K562 (cell line): ENCODE data around the gene TBRG4. TPM values are rescaled to one million over a fixed set of nuclear protein-coding genes. Genes with fewer than 3 reads are reported as not detected.
A peak's percentile ranks its signal among the peaks of the same experiment; 100 is the strongest.

Experiments used
- ATAC-seq: fragments of 200-7000 bp; cut with Tn5 transposase; 3 replicates; pipeline ENCODE4 v1.9.1; 2020; ENCODE audit warnings: moderate library complexity
- BruUV-seq: library from RNA; stranded (reverse); fragments of 400-500 nt; replicated peaks from 2 replicates; lab custom pipeline; 2021; lab: Mats Ljungman, UMichigan
- CTCF ChIA-PET: fragments of 300-600 bp; formaldehyde crosslinking; extraction: SDS; loops from one replicate; lab custom pipeline; 2021; ENCODE audit warnings: low intra/inter-chr PET ratio; lab: Yijun Ruan, JAX
- POLR2A ChIA-PET: fragments of 300-600, 350-650 bp; sonication (Branson Sonifier 250); formaldehyde crosslinking; extraction: SDS; loops from one replicate; lab custom pipeline; 2021; ENCODE audit warnings: antibody characterized with exemption, inconsistent platforms; lab: Yijun Ruan, JAX
- DNase-seq, 4 experiments: peaks; one replicate each; pipeline versions ENCODE4 v3.0.0 to v3.0.0-alpha.2; 2011 to 2018; ENCODE audit warnings: low spot score in 3 of 4, mixed read lengths in 3 of 4; ENCODE audit errors: extremely low read depth in 1 of 4
- FAIRE-seq: peaks from 2 replicates; lab custom pipeline; 2011; peaks lifted over from hg19 to GRCh38; lab: Jason Lieb, UNC
- H2AFZ ChIP-seq: 2 replicates; pipeline ENCODE4 v1.6.0; 2011; ENCODE audit warnings: low read depth, low read length, control low read depth, inconsistent platforms
- H3K27ac ChIP-seq: fragments of 200-600 bp; 3 replicates; pipeline ENCODE4 v1.8.0; 2011; ENCODE audit warnings: low read depth, mild to moderate bottlenecking, control low read depth, inconsistent platforms, low read length, moderate library complexity, mixed read lengths; ENCODE audit errors: extremely low read depth
- H3K27me3 ChIP-seq, 2 experiments: fragments of 300-600 bp in 1 of 2; 2 replicates in 1 of 2; 3 replicates in 1 of 2; pipeline versions ENCODE4 v1.6.0 to v1.8.0; 2011; ENCODE audit warnings: inconsistent platforms in 2 of 2, low read length in 2 of 2, mild to moderate bottlenecking in 1 of 2, mixed read lengths in 1 of 2, moderate library complexity in 1 of 2; ENCODE audit not compliant: control insufficient read depth in 2 of 2, insufficient read depth in 2 of 2
- H3K36me3 ChIP-seq: fragments of 300-600 bp; 3 replicates; pipeline ENCODE4 v1.8.0; 2011; ENCODE audit warnings: mild to moderate bottlenecking, low read length, inconsistent platforms; ENCODE audit not compliant: control insufficient read depth, insufficient read depth
- H3K4me1 ChIP-seq, 2 experiments: fragments of 200-600 bp in 1 of 2; replicated peaks in 1 of 2; 2 replicates in 1 of 2; 3 replicates in 1 of 2; pipeline versions ENCODE4 v1.5.1 to v1.8.0; 2011; ENCODE audit warnings: inconsistent platforms in 2 of 2, low read length in 2 of 2, mild to moderate bottlenecking in 1 of 2, mixed read lengths in 1 of 2, moderate library complexity in 1 of 2; ENCODE audit not compliant: control insufficient read depth in 2 of 2, insufficient read depth in 2 of 2
- H3K4me2 ChIP-seq: 2 replicates; pipeline ENCODE4 v1.6.1; 2011; ENCODE audit warnings: low read length, control low read depth, inconsistent platforms, mixed read lengths; ENCODE audit not compliant: insufficient read depth
- H3K4me3 ChIP-seq: fragments of 200-600 bp; sonication (generic), shearing (Covaris generic); 2 replicates; pipeline ENCODE4 v1.5.1; 2016; ENCODE audit warnings: control low read depth, inconsistent platforms
- H3K79me2 ChIP-seq: fragments of 200-600 bp; 3 replicates; pipeline ENCODE4 v1.8.0; 2011; ENCODE audit warnings: low read length, inconsistent platforms; ENCODE audit not compliant: control insufficient read depth, insufficient read depth
- H3K9ac ChIP-seq, 2 experiments: 2 replicates each; pipeline versions ENCODE4 v1.6.0 to v1.6.1; 2011; ENCODE audit warnings: low read depth in 2 of 2, low read length in 2 of 2, control low read depth in 1 of 2, inconsistent platforms in 1 of 2, mild to moderate bottlenecking in 1 of 2, mixed read lengths in 1 of 2; ENCODE audit not compliant: insufficient read depth in 1 of 2
- H3K9me1 ChIP-seq: one replicate; pipeline ENCODE4 v1.6.0; 2011; ENCODE audit warnings: inconsistent platforms, mild to moderate bottlenecking, low read length, moderate library complexity; ENCODE audit not compliant: control insufficient read depth, insufficient read depth
- H3K9me3 ChIP-seq: replicated peaks from 2 replicates; pipeline ENCODE4 v1.5.1; 2011; ENCODE audit warnings: low read depth, low read length, inconsistent platforms; ENCODE audit not compliant: control insufficient read depth, insufficient read depth
- H4K20me1 ChIP-seq: replicated peaks from 2 replicates; pipeline ENCODE4 v1.6.1; 2011; ENCODE audit warnings: low read length, inconsistent platforms, mixed read lengths; ENCODE audit not compliant: control insufficient read depth, insufficient read depth
- ATF7 ChIP-seq: fragments of 450-650 bp; IDR thresholded peaks from 2 replicates; pipeline ENCODE4 v1.7.1; 2014; ENCODE audit warnings: mild to moderate bottlenecking, moderate library complexity
- CLOCK ChIP-seq: fragments of 250-450 bp; sonication (Bioruptor Pico); IDR thresholded peaks from 2 replicates; pipeline ENCODE4 v1.4.0; 2020; ENCODE audit warnings: mild to moderate bottlenecking, moderate library complexity, borderline replicate concordance
- DACH1 ChIP-seq: fragments of 450-650 bp; IDR thresholded peaks from 2 replicates; pipeline ENCODE4 v1.6.1; 2018; ENCODE audit not compliant: partially characterized antibody
- DPF2 ChIP-seq: fragments of 450-650 bp; IDR thresholded peaks from 2 replicates; pipeline ENCODE4 v1.6.1; 2016
- KAT7 ChIP-seq: sonication (generic); formaldehyde crosslinking; IDR thresholded peaks from 2 replicates; pipeline ENCODE4 v1.8.0; 2022; ENCODE audit warnings: missing genetic modification reagents, mild to moderate bottlenecking, borderline replicate concordance
- LCOR ChIP-seq: sonication (generic); formaldehyde crosslinking; IDR thresholded peaks from 2 replicates; pipeline ENCODE4 v1.8.0; 2022; ENCODE audit warnings: mild to moderate bottlenecking, missing genetic modification reagents
- NUFIP1 ChIP-seq: fragments of 450-650 bp; IDR thresholded peaks from 2 replicates; pipeline ENCODE4 v1.6.1; 2018; ENCODE audit not compliant: partially characterized antibody
- PATZ1 ChIP-seq: fragments of 250-450 bp; sonication (Bioruptor Pico); IDR thresholded peaks from 2 replicates; pipeline ENCODE4 v1.5.0; 2020; ENCODE audit warnings: mild to moderate bottlenecking, borderline replicate concordance
- PHB ChIP-seq: fragments of 250-450 bp; sonication (Bioruptor Pico); IDR thresholded peaks from 2 replicates; pipeline ENCODE4 v1.5.0; 2021
- PHF8 ChIP-seq: fragments of 200-600 bp; sonication (generic); IDR thresholded peaks from 2 replicates; pipeline ENCODE4 v1.6.1; 2012; ENCODE audit warnings: mixed run types, mild to moderate bottlenecking, inconsistent platforms, low read length, moderate library complexity, borderline replicate concordance
- TCF3 ChIP-seq: sonication (generic); formaldehyde crosslinking; IDR thresholded peaks from 2 replicates; pipeline ENCODE4 v1.4.0; 2020; ENCODE audit warnings: mild to moderate bottlenecking, missing genetic modification reagents
- ZC3H8 ChIP-seq: fragments of 450-650 bp; IDR thresholded peaks from 2 replicates; pipeline ENCODE4 v1.6.1; 2017
- ZNF3 ChIP-seq: fragments of 250-450 bp; sonication (Bioruptor Pico); IDR thresholded peaks from 2 replicates; pipeline ENCODE4 v1.5.0; 2021; ENCODE audit warnings: mild to moderate bottlenecking, moderate library complexity
- ZNF444 ChIP-seq: fragments of 250-450 bp; sonication (Bioruptor Pico); IDR thresholded peaks from 2 replicates; pipeline ENCODE4 v1.4.0; 2020; ENCODE audit warnings: mild to moderate bottlenecking, moderate library complexity
- ZNF507 ChIP-seq: conservative IDR thresholded peaks from 2 replicates; pipeline ENCODE4 v1.6.1; 2017; ENCODE audit warnings: missing genetic modification characterization, missing compliant biosample characterization
- ZNF830 ChIP-seq: fragments of 250-450 bp; sonication (Bioruptor Pico); IDR thresholded peaks from 2 replicates; pipeline ENCODE4 v1.5.0; 2021; ENCODE audit warnings: mild to moderate bottlenecking
- WGBS: fragments of 100-300 bp; shearing (Covaris generic); methylation state at CpG from one replicate; pipeline ENCODE4 v1.1.6; 2016; ENCODE audit warnings: low coverage, mixed read lengths; ENCODE audit not compliant: insufficient coverage; ENCODE audit errors: missing lambda C conversion rate; 5-methylcytosine and 5-hydroxymethylcytosine counted together
- in situ Hi-C: fragments of 300-500 bp; cut with MboI; formaldehyde crosslinking; loops from 4 replicates; pipeline ENCODE4 v1.15.0; 2018; ENCODE audit warnings: inconsistent platforms, mixed read lengths
- intact Hi-C: fragments of 100-400 bp; cut with micrococcal nuclease; formaldehyde crosslinking; loops from 2 replicates; pipeline ENCODE4 v1.14.2; 2022
- polyA plus RNA-seq, 8 experiments: library from polyadenylated mRNA; depleted of rRNA in 4 of 8; stranded (reverse) in 5 of 8; unstranded in 3 of 8; fragments of >200 nt; fragmentation: Nextera tagmentation in 2 of 8; fragmentation: Illumina TruSeq in 1 of 8; extraction: Ambion mirVana in 2 of 8; extraction: Trizol in 1 of 8; gene quantifications; 2 replicates each; pipeline versions ENCODE4 v1.2.1 to v1.2.3, GENCODE V29; 2011 to 2014; ENCODE audit warnings: inconsistent platforms in 1 of 8, missing spikeins in 1 of 8
- total RNA-seq, 7 experiments: library from RNA; depleted of rRNA in 6 of 7; stranded (reverse); fragments of >200 nt in 6 of 7; fragmentation: Illumina TruSeq in 2 of 7; extraction: Trizol in 2 of 7; gene quantifications; 2 replicates each; pipeline versions ENCODE4 v1.2.1 to v1.2.3, GENCODE V29; 2011 to 2021; ENCODE audit warnings: low replicate concordance in 1 of 7

Gene TBRG4
- total and polyA plus RNA-seq, 9 of the 15 experiments (the other 6 are each of a cell fraction or from before 2014, with no cell fraction given) = 11.2 to 322 (median 216) TPM

GRCh38 chr7:45138433-45139267, 27.2 kb upstream of the TBRG4 start:
- DNase-seq (peak; percentile 31 to 81 (median 50)), ATAC-seq (peak; percentile 89), FAIRE-seq (peak; percentile 93)
- H3K36me3 ChIP-seq = no peaks in the 10 kb centered on the region
- H3K27ac ChIP-seq = peak overlapping the region; percentile 62
- intact Hi-C loops = loop anchor here (10.0 kb wide), 1 partner anchor 284 kb away; no protein-coding TSS in a partner anchor
- no TSS peak for BruUV-seq
- H2AFZ ChIP-seq = peak overlapping the region; percentile 91
- in situ Hi-C loops = loop anchor here (5.0 to 10.0 kb wide), 2 partner anchors 171 to 544 kb away; no protein-coding TSS in a partner anchor
- H3K4me2 ChIP-seq = peak overlapping the region; percentile 73
- CTCF ChIA-PET = no interaction called here
- no peaks in the 10 kb centered on the region for H3K9me1 ChIP-seq
- POLR2A ChIA-PET = interaction anchor here (1.0 to 1.3 kb wide), 3 partner anchors 11 to 166 kb away, joined by 3 to 7 read pairs (median 4); no protein-coding TSS in a partner anchor
- no peaks in the 10 kb centered on the region for H3K27me3 ChIP-seq
- no peaks in the 10 kb centered on the region for H4K20me1 ChIP-seq
- H3K4me3 ChIP-seq = no peak overlapping the region
- 13% methylated on average over 8 of the region's 10 CpGs for WGBS
- no peaks in the 10 kb centered on the region for H3K9me3 ChIP-seq
- H3K9ac ChIP-seq = peak overlapping the region; percentile 44 to 76
- H3K4me1 ChIP-seq = peaks cover 5 to 15% of the 10 kb centered on the region in 2 experiments
- H3K79me2 ChIP-seq = no peaks in the 10 kb centered on the region
- no peak for TF ChIP-seq NUFIP1
- TF ChIP-seq DPF2 = peak; percentile 91
- TF ChIP-seq ZC3H8 = no peak
- peak; percentile 53; the same call in 1 of the 2 replicates for TF ChIP-seq ATF7
- TF ChIP-seq ZNF830 = 0 out of 2 replicates have a peak, but pooled peaks have one; percentile 39
- TF ChIP-seq CLOCK = no peak
- no peak for TF ChIP-seq PHB (CRISPR knock-in tag)
- peak; percentile 57 for TF ChIP-seq TCF3 (CRISPR knock-in tag)
- TF ChIP-seq LCOR = no peak
- no peak for TF ChIP-seq ZNF3 (CRISPR knock-in tag)
- TF ChIP-seq KAT7 = no peak
- no peak for TF ChIP-seq PATZ1 (CRISPR knock-in tag)
- no peak for TF ChIP-seq ZNF507 (tag)
- peak; percentile 37; the same call in 1 of the 2 replicates for TF ChIP-seq PHF8
- no peak for TF ChIP-seq ZNF444 (CRISPR knock-in tag)
- peak; percentile 15 for TF ChIP-seq DACH1
